PFSK-1 (cell line): ENCODE data around the gene VSTM4.

Source experiments
- FOXP2 ChIP-seq: optimal IDR thresholded peaks from 2 replicates; pipeline ENCODE3; 2011; ENCODE audit warnings: borderline replicate concordance, control low read depth, inconsistent platforms; ENCODE audit not compliant: insufficient read depth; ENCODE audit errors: extremely low read length, extremely low read depth
- POLR2AphosphoS5 ChIP-seq: IDR thresholded peaks from 2 replicates; pipeline ENCODE4 v1.6.1; 2012; ENCODE audit warnings: low read depth, mild to moderate bottlenecking, control low read depth, low read length, moderate library complexity
- REST ChIP-seq, 2 experiments: IDR thresholded peaks; 2 replicates each; pipeline versions ENCODE4 v1.6.1 to v1.8.0; 2011 to 2012; ENCODE audit warnings: low read depth in 2 of 2, low read length in 2 of 2, control low read depth in 1 of 2, inconsistent platforms in 1 of 2, mild to moderate bottlenecking in 1 of 2, moderate library complexity in 1 of 2; ENCODE audit not compliant: insufficient read depth in 1 of 2
- SIN3A ChIP-seq: IDR thresholded peaks from 2 replicates; pipeline ENCODE4 v1.6.1; 2012; ENCODE audit warnings: mild to moderate bottlenecking, low read length, moderate library complexity, borderline replicate concordance; ENCODE audit not compliant: insufficient read depth
- TAF1 ChIP-seq: IDR thresholded peaks from 2 replicates; pipeline ENCODE4 v1.6.1; 2012; ENCODE audit warnings: low read length, control low read depth, borderline replicate concordance; ENCODE audit not compliant: insufficient read depth

DNA sequence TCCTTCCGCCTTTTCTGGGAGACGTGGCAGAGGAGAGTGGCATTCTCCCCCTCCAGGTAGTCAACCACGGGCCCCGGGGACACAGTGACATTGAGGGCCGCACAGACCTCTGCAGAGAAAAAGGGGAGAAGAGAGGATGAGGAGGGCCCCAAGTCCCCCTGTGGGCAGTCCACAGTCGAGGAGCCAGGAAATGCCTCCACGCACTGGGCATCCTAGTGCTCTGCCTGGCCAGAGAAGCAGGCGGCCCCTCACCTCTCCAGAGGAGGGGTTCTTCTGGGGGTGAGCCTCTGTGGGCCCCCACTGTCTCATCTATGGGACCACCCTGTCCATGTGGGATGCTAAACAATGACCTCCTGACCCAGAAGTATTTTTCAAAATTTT lies 7.4 kb downstream of the VSTM4 start:
- TF ChIP-seq POLR2AphosphoS5, result no peak
- no peak for TF ChIP-seq TAF1
- no peak for TF ChIP-seq REST (IDR thresholded peaks at IDR 0.05; ENCODE audit: insufficient read depth in 1 of 2, low read depth in 2 of 2, low read length in 2 of 2)
- no peak for TF ChIP-seq SIN3A
- no peak for TF ChIP-seq FOXP2
